GM12874 (cell line): ENCODE measurements around the gene DNAJC1.

Experiments
- CTCF ChIP-seq: IDR thresholded peaks from 2 replicates; pipeline ENCODE4 v1.5.1; 2011; ENCODE audit warnings: low read depth, mild to moderate bottlenecking, control low read depth, low read length, moderate library complexity; ENCODE audit not compliant: insufficient read depth

Gene DNAJC1

GRCh38 chr10:21758696-21759095, 244.8 kb downstream of the DNAJC1 start:
- no peak for TF ChIP-seq CTCF

GRCh38 chr10:21758239-21758638, 245.3 kb downstream of the DNAJC1 start:
- TF ChIP-seq CTCF: no peak

DNA sequence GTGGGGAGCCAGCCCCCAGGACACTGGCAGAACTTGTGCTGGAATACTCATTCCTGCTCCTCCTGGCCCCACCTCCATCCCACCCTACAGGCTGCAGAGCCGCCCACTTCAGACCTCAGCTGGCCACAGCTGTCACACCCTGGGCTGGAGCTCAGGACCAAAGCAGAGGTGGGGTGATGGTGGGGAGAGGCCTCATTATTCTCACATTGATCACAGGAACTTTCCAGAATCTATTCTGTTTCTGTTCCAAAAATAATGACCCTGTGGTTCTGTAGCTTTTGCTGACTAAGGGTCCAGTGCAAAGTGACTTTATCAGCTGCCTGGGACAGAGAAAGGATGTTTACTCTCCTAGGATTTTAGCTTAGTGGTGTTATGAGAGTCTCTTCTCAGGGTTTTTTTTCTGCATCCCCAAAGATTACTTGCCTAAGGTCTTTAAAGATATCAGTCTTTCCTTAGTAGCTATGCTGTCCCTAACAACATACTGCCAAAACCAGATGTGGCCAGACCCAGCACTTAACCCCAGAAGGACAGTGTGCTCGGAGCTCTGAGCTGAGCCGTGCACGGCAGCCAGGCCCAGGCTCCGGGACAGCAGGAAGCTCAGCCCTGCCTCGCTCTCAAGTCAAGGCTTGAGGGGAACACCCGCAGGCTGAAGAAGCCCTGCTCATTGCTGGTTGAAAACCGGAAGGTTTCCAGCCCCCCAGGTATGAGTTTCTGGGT, 246.2 kb downstream of the DNAJC1 start:
- TF ChIP-seq CTCF: no peak

- no peak for TF ChIP-seq CTCF
These were observed 246.8 kb downstream of the DNAJC1 start for GRCh38 chr10:21756707-21757106.

GRCh38 chr10:21754410-21755011, 249.0 kb downstream of the DNAJC1 start:
- TF ChIP-seq CTCF: no peak

DNA sequence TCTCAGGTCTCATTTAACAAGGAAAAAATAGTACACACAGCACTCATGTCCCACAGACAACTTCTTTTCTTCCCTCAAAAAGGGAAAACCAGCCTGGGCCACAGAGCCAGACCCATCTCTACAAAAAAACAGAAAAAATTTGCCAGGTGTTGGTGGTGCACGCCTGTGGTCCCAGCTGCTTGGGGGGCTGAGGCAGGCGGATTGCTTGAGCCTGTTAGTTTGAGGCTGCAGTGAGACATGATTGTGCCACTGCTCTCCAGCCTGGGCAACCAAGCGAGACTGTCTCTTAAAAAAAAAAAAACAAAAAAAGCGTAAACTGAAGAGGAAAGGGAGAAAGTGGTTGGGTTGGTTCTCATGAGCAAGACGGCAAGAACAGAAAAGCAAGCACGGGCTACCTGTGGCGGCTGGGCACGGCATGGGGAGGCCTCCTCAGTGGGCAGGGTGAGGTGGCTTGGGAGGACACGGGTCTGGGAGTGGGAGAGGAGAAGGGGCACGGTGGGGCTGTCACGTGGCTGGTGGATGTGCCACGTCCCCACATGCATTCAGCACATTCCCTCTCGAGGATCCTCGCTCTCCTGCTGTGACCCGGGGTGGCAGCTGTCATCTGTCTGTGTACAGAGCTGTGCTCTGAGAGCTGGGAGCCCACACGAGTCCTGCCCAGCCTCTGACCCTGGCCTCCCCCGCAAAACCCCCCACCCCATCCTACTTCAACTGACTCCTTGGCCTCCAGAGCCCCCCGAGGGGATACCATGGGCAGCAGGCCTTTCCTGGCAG, 249.8 kb downstream of the DNAJC1 start:
- TF ChIP-seq CTCF: no peak
